Heart left ventricle (tissue), 13 donors: ENCODE measurements around the gene MPP7.
"Not testable (repeated sequence)": the region's sequence is repeated elsewhere in the genome, so short reads cannot be mapped to it uniquely, and the experiment has no call there.

Experiments
- POLR2A ChIP-seq, 2 donors: fragments of 450-650 bp; IDR thresholded peaks; one replicate each; pipeline ENCODE4 v1.6.1; 2017; ENCODE audit warnings: antibody characterized with exemption in 2 of 2, mild to moderate bottlenecking in 2 of 2, moderate library complexity in 2 of 2
- TF ChIP-seq, protein P1 (sequence below), 12 donors: fragments of 200-600 bp; sonication (generic) in 4 of 12; IDR thresholded peaks; one replicate each; pipeline versions ENCODE4 v1.5.0 to v1.8.0; 2018 to 2022; ENCODE audit warnings: antibody characterized with exemption in 12 of 12, mild to moderate bottlenecking in 5 of 12
- donor health status: ischemic (EF 13 %, LVEDD 7.1; RV severe dilation, severe dysfunction).
- donor health status: DM: no; HTN: yes; CAD: no.
- donor health status: DM: no; HTN: no; CAD: no.
- donor health status: ischemic (EF 25% LVEDD 6.9; RV normal size, moderate dysfunction).
- donor health status: ischemic (EF 25% LVEDD 5.7; RV mildly dilated, moderate dysfunction).
- donor health status: ischemic (EF 35%, LVEDD 5.7; RV mildly dilated, moderate dysfunction).
- donor health status: nonischemic (EF 11% LVEDD 7.7; RV severe dilation, severe dysfunction).
- donor health status: DM: yes; HTN: yes; CAD: no.
- donor health status: PGD.
- donor health status: ischemic (EF 29% LVEDD 5.4; RV normal size, mild dysfunction).
- donor health status: nonischemic (EF 23%, LVEDD 6.1; RV moderate dilation, normal function).

DNA sequence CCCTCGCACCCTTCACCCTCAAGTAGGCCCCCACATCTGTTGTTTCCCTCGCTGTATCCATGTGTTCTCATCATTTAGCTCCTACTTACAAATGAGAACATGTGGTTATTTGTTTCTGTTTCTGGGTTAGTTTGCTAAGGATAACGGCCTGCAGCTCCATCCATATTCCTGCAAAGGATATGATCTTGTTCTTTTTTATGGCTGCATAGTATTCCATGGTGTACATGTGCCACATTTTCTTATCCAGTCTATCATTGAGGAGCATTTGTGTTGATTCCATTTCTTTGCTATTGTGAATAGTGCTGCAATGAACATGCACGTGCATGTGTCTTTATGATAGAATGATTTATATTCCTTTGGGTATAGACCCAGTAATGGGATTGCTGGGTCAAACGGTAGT is 38.8 kb upstream of the MPP7 start:
- TF ChIP-seq, protein P1, sequence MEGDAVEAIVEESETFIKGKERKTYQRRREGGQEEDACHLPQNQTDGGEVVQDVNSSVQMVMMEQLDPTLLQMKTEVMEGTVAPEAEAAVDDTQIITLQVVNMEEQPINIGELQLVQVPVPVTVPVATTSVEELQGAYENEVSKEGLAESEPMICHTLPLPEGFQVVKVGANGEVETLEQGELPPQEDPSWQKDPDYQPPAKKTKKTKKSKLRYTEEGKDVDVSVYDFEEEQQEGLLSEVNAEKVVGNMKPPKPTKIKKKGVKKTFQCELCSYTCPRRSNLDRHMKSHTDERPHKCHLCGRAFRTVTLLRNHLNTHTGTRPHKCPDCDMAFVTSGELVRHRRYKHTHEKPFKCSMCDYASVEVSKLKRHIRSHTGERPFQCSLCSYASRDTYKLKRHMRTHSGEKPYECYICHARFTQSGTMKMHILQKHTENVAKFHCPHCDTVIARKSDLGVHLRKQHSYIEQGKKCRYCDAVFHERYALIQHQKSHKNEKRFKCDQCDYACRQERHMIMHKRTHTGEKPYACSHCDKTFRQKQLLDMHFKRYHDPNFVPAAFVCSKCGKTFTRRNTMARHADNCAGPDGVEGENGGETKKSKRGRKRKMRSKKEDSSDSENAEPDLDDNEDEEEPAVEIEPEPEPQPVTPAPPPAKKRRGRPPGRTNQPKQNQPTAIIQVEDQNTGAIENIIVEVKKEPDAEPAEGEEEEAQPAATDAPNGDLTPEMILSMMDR (IDR thresholded peaks at IDR 0.05) = not testable (repeated sequence)
- TF ChIP-seq POLR2A (IDR thresholded peaks at IDR 0.05) = not testable (repeated sequence)
